ENCODE results near the gene ATIC. TPM values are rescaled to one million over a fixed set of nuclear protein-coding genes. Genes with fewer than 3 reads are reported as not detected.

ATIC gene
- total and polyA plus RNA-seq, 3 experiments from 2014 or later = 151 to 315 (median 298) TPM

DNA sequence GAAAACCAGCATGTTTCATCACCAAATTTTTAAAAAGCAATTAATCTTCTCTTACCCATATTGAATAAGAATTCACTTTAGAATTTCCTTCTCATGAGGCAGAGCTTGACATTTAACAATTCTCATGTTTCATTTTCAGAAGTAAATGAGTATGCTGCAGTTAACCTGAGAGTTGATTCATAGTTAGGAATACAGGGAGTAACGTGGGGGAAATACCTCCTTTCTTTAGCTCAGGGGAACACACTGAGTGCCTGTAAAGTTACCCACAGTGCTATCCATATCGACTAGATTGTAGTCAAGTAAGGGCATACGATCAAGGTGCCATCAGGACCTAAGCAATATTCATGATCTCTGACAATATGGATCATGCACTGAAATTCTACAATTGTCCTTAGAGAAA is 38.9 kb upstream of the ATIC start:
- ChIA-PET POLR2A (no interaction called here), CTCF (no interaction called here)
- no peak for DNase-seq
- no peaks in the 10 kb centered on the region for H3K27me3 ChIP-seq (ENCODE audit: insufficient read depth, low read length, poor library complexity, severe bottlenecking)
- H3K4me3 Mint-ChIP-seq = no peak overlapping the region
- no peak overlapping the region for H3K27ac Mint-ChIP-seq
- H3K36me3 ChIP-seq (ENCODE audit: insufficient read depth, low read length) = no peaks in the 10 kb centered on the region
- no peak overlapping the region for H3K27ac ChIP-seq (ENCODE audit: low read depth, low read length)
- no peaks in the 10 kb centered on the region for H3K9me3 ChIP-seq (ENCODE audit: low read length)
- no peaks in the 10 kb centered on the region for H3K4me1 ChIP-seq (ENCODE audit: insufficient read depth, low read length)
- H3K9me3 Mint-ChIP-seq = no peaks in the 10 kb centered on the region
- H3K4me3 ChIP-seq (ENCODE audit: low read length) = no peak overlapping the region
- peaks cover 2 to 14% of the 10 kb centered on the region in 2 donors for H3K27me3 Mint-ChIP-seq
- H3K4me1 Mint-ChIP-seq = peaks cover 0 to 4% (median 0%) of the 10 kb centered on the region in 3 donors
- H3K36me3 Mint-ChIP-seq = no peaks in the 10 kb centered on the region

DNA sequence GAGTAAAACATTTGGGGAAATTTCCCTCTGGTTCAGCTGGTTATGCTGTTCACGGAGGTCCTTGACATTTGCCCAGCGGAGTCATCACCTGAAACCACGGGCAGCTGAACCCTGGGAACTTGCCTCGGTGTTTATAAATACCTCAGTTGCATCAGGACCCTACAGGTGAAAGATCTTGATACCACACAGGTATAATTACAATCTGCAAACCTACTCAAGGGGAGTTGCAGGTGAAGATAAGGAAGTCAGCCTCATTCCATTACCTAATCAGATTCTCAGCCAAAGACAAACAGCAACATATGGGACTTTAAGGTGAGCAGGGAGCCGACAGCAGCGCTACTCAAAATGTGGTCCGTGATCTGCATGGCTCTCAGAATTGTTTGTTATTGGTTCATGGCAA is 37.0 kb upstream of the ATIC start:
- DNase-seq = no peak
- no peak overlapping the region for H3K27ac ChIP-seq (ENCODE audit: low read depth, low read length)
- no peak overlapping the region for H3K4me3 ChIP-seq (ENCODE audit: low read length)
- CTCF ChIA-PET = no interaction called here
- Mint-ChIP-seq H3K9me3 (no peaks in the 10 kb centered on the region), H3K4me3 (no peak overlapping the region), H3K4me1 (peaks cover 0 to 2% (median 0%) of the 10 kb centered on the region in 3 donors), H3K36me3 (no peaks in the 10 kb centered on the region), H3K27ac (no peak overlapping the region), H3K27me3 (peaks cover 7 to 14% of the 10 kb centered on the region in 2 donors)
- POLR2A ChIA-PET = no interaction called here
- H3K9me3 ChIP-seq (ENCODE audit: low read length) = no peaks in the 10 kb centered on the region
- no peaks in the 10 kb centered on the region for H3K36me3 ChIP-seq (ENCODE audit: insufficient read depth, low read length)
- H3K27me3 ChIP-seq (ENCODE audit: insufficient read depth, low read length, poor library complexity, severe bottlenecking) = no peaks in the 10 kb centered on the region
- H3K4me1 ChIP-seq (ENCODE audit: insufficient read depth, low read length) = no peaks in the 10 kb centered on the region

DNA sequence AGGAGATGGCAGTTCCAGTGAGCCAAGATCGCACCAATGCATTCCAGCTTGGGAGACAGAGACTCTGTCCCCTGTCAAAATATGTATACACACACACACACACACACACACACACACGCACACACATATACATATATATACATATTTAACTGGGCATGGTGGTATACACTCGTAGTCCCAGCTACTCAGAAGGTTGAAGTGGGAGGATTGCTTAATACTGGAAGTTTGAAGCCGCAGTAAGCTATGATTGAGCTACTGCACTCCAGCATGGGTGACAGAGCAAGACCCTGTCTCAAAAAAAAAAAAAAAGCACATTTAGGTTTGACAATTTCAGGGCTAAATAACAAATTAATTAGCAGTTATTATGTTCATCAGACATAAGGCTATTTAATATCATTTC is 36.0 kb upstream of the ATIC start:
- H3K4me3 Mint-ChIP-seq = no peak overlapping the region
- H3K27me3 Mint-ChIP-seq = peaks cover 7 to 17% of the 10 kb centered on the region in 2 donors
- no peaks in the 10 kb centered on the region for H3K4me1 Mint-ChIP-seq
- H3K27ac Mint-ChIP-seq = no peak overlapping the region
- ChIA-PET POLR2A (no interaction called here), CTCF (no interaction called here)
- no peak for DNase-seq
- H3K9me3 Mint-ChIP-seq = no peaks in the 10 kb centered on the region
- H3K27me3 ChIP-seq (ENCODE audit: insufficient read depth, low read length, poor library complexity, severe bottlenecking) = no peaks in the 10 kb centered on the region
- H3K36me3 Mint-ChIP-seq = no peaks in the 10 kb centered on the region
- H3K4me3 ChIP-seq (ENCODE audit: low read length) = no peak overlapping the region
- no peaks in the 10 kb centered on the region for H3K36me3 ChIP-seq (ENCODE audit: insufficient read depth, low read length)
- H3K9me3 ChIP-seq (ENCODE audit: low read length) = no peaks in the 10 kb centered on the region
- no peaks in the 10 kb centered on the region for H3K4me1 ChIP-seq (ENCODE audit: insufficient read depth, low read length)
- no peak overlapping the region for H3K27ac ChIP-seq (ENCODE audit: low read depth, low read length)

DNA sequence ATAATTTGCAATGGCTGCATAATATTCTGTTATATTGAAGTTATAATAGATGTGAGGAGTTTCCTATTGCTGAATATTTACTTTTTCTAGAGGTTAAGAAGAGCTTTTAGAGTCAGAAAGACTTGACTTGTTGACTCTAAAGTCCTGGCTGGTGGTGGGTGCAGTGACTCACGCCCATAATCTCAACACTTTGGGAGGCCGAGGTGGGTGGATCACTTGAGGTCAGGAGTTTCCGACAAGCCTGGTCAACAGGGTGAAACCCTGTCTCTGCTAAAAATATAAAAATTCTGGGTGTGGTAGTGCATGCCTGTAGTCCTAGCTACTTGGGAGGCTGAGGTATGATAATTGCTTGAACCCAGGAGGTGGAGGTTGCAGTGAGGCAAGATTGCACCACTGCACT is 33.9 kb upstream of the ATIC start:
- ChIA-PET CTCF (no interaction called here), POLR2A (no interaction called here)
- H3K27me3 ChIP-seq (ENCODE audit: insufficient read depth, low read length, poor library complexity, severe bottlenecking) = no peaks in the 10 kb centered on the region
- no peaks in the 10 kb centered on the region for H3K36me3 ChIP-seq (ENCODE audit: insufficient read depth, low read length)
- Mint-ChIP-seq H3K36me3 (no peaks in the 10 kb centered on the region), H3K9me3 (no peaks in the 10 kb centered on the region), H3K27ac (no peak overlapping the region), H3K27me3 (peaks cover 7 to 17% of the 10 kb centered on the region in 2 donors), H3K4me3 (no peak overlapping the region), H3K4me1 (no peaks in the 10 kb centered on the region)
- H3K9me3 ChIP-seq (ENCODE audit: low read length) = no peaks in the 10 kb centered on the region
- no peaks in the 10 kb centered on the region for H3K4me1 ChIP-seq (ENCODE audit: insufficient read depth, low read length)
- DNase-seq = no peak
- no peak overlapping the region for H3K4me3 ChIP-seq (ENCODE audit: low read length)
- no peak overlapping the region for H3K27ac ChIP-seq (ENCODE audit: low read depth, low read length)

DNA sequence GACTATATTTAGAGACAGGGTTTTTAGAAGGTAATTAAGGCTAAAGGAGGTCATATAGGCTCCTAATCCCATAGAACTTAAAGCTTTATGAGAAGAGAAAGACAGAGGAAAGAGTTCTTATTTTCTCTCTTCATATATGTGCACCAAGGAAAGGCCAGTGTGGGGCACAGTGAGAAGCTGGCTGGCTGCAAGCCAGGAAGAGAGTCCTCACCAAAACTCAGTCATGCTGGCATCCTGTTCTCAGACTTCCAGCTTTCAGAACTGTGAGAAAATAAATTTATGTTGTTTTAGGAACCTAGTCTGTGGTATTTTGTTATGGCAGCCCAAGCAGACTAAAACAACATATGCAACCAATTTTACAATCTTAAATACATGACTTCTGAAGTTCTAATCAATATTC is 31.5 kb upstream of the ATIC start:
- H3K9me3 Mint-ChIP-seq = no peaks in the 10 kb centered on the region
- H3K4me3 Mint-ChIP-seq = no peak overlapping the region
- peaks cover 6 to 11% of the 10 kb centered on the region in 2 donors for H3K27me3 Mint-ChIP-seq
- Histone ChIP-seq H3K27ac (ENCODE audit: low read depth, low read length) (no peak overlapping the region), H3K27me3 (ENCODE audit: insufficient read depth, low read length, poor library complexity, severe bottlenecking) (no peaks in the 10 kb centered on the region), H3K4me3 (ENCODE audit: low read length) (no peak overlapping the region), H3K4me1 (ENCODE audit: insufficient read depth, low read length) (no peaks in the 10 kb centered on the region), H3K36me3 (ENCODE audit: insufficient read depth, low read length) (no peaks in the 10 kb centered on the region), H3K9me3 (ENCODE audit: low read length) (no peaks in the 10 kb centered on the region)
- H3K36me3 Mint-ChIP-seq = no peaks in the 10 kb centered on the region
- no peak overlapping the region for H3K27ac Mint-ChIP-seq
- no peaks in the 10 kb centered on the region for H3K4me1 Mint-ChIP-seq
- DNase-seq = no peak
- CTCF ChIA-PET = interaction anchor here (1.0 kb wide), 1 partner anchor 11 kb away, joined by 3 read pairs; no protein-coding TSS in a partner anchor
- POLR2A ChIA-PET = no interaction called here

DNA sequence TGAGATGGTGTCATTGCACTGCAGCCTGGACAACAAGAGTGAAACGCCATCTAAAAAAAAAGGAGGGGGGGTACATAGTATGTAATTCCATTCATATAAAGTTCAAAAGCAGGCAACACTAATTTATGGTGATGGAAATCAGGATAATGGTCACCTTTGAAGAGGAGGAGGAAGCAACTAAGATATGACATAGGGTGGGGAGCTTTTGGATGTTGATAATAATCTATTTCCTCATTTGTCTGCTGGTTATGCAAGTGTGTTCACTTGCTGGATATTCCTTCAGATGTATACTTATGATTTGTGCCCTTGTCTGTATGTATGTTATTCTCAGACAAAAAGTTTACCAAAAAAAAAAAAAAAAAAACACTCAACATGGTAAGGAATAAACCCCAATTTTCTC is 28.6 kb upstream of the ATIC start:
- Mint-ChIP-seq H3K27me3 (peaks cover 2 to 6% of the 10 kb centered on the region in 2 donors), H3K9me3 (no peaks in the 10 kb centered on the region), H3K27ac (no peak overlapping the region), H3K36me3 (no peaks in the 10 kb centered on the region), H3K4me3 (no peak overlapping the region), H3K4me1 (no peaks in the 10 kb centered on the region)
- no peak overlapping the region for H3K4me3 ChIP-seq (ENCODE audit: low read length)
- H3K27me3 ChIP-seq (ENCODE audit: insufficient read depth, low read length, poor library complexity, severe bottlenecking) = no peaks in the 10 kb centered on the region
- H3K9me3 ChIP-seq (ENCODE audit: low read length) = no peaks in the 10 kb centered on the region
- ChIA-PET POLR2A (no interaction called here), CTCF (interaction anchor here (1.2 kb wide), 1 partner anchor 12 kb away, joined by 3 read pairs; no protein-coding TSS in a partner anchor)
- no peaks in the 10 kb centered on the region for H3K4me1 ChIP-seq (ENCODE audit: insufficient read depth, low read length)
- no peak overlapping the region for H3K27ac ChIP-seq (ENCODE audit: low read depth, low read length)
- no peak for DNase-seq
- no peaks in the 10 kb centered on the region for H3K36me3 ChIP-seq (ENCODE audit: insufficient read depth, low read length)

DNA sequence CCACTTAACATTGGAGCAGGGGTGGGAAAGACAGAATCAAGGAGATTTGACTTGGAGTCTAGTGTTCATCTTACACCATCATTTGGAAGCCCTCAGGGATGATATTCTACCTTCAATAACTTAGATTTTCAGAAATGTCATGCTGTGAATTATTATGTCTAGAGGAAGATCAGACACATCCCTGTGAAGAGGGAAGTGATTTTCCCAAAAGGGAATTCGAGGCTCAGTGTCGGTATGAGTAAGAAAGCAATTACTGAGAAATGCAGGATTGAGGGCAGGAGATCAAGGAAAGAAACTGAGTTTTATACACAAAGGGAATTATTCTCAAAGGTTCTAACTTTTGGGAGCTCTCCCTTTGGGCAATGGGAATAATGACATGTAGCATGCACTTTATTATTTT is 25.6 kb upstream of the ATIC start:
- H3K36me3 ChIP-seq (ENCODE audit: insufficient read depth, low read length) = no peaks in the 10 kb centered on the region
- H3K9me3 Mint-ChIP-seq = no peaks in the 10 kb centered on the region
- no peak overlapping the region for H3K27ac ChIP-seq (ENCODE audit: low read depth, low read length)
- ChIA-PET CTCF (no interaction called here), POLR2A (no interaction called here)
- no peak overlapping the region for H3K4me3 Mint-ChIP-seq
- no peaks in the 10 kb centered on the region for H3K27me3 ChIP-seq (ENCODE audit: insufficient read depth, low read length, poor library complexity, severe bottlenecking)
- H3K27ac Mint-ChIP-seq = no peak overlapping the region
- DNase-seq = no peak
- H3K4me1 Mint-ChIP-seq = no peaks in the 10 kb centered on the region
- H3K4me3 ChIP-seq (ENCODE audit: low read length) = no peak overlapping the region
- no peaks in the 10 kb centered on the region for H3K27me3 Mint-ChIP-seq
- no peaks in the 10 kb centered on the region for H3K36me3 Mint-ChIP-seq
- H3K4me1 ChIP-seq (ENCODE audit: insufficient read depth, low read length) = no peaks in the 10 kb centered on the region
- H3K9me3 ChIP-seq (ENCODE audit: low read length) = no peaks in the 10 kb centered on the region

DNA sequence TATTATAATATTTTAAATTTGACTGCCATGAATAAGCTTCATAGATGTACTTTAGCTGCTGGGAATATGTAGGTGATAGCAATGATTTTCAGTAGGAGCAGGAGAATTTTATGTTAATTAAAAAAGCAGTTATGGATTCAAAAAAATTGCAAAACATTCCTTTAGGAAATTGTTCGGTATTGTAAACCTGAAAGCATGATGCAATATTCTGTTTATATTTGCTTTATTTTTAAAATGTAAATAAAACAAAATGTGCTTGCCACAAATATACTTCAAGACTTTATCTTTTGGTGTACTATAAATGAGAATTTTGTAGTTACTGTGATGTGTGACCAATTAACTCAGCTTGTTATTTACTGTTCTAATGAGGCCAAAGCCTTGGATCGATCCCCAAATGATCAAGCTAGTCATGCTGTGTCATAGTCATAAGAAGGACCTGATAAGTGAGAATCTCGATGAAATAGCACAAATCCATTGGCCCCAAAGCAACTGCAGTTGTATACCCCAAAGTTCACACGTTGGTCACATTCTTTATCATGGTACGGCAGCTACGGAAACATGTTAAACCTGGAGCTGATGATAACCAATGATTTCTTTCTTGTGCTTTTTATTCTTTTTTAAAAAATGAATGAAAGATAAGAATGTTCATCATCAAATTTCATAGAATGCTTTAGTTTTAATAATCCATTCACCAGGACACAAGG is 23.6 kb upstream of the ATIC start:
- Mint-ChIP-seq H3K27me3 (peaks cover 0 to 4% of the 10 kb centered on the region in 2 donors), H3K4me3 (peak overlapping the region in 1 of 7 donors; percentile 23), H3K4me1 (no peaks in the 10 kb centered on the region), H3K36me3 (no peaks in the 10 kb centered on the region), H3K27ac (no peak overlapping the region), H3K9me3 (no peaks in the 10 kb centered on the region)
- Histone ChIP-seq H3K9me3 (ENCODE audit: low read length) (no peaks in the 10 kb centered on the region), H3K27me3 (ENCODE audit: insufficient read depth, low read length, poor library complexity, severe bottlenecking) (no peaks in the 10 kb centered on the region), H3K36me3 (ENCODE audit: insufficient read depth, low read length) (no peaks in the 10 kb centered on the region), H3K4me1 (ENCODE audit: insufficient read depth, low read length) (no peaks in the 10 kb centered on the region), H3K4me3 (ENCODE audit: low read length) (no peak overlapping the region), H3K27ac (ENCODE audit: low read depth, low read length) (no peak overlapping the region)
- ChIA-PET CTCF (interaction anchor here (1.5 kb wide), 1 partner anchor 19 kb away, joined by 3 read pairs; no protein-coding TSS in a partner anchor), POLR2A (no interaction called here)
- no peak for DNase-seq

Data from CD8-positive, alpha-beta memory T cell (primary cell).